Peyer's patch (tissue), 4 donors: ENCODE measurements around the gene ASPHD1.

ENCODE experiments used
- POLR2A ChIP-seq, 2 donors: fragments of 450-650 bp; IDR thresholded peaks; one replicate each; pipeline ENCODE4 v1.5.1; 2017; ENCODE audit warnings: antibody characterized with exemption in 2 of 2, mild to moderate bottlenecking in 2 of 2, moderate library complexity in 2 of 2
- TF ChIP-seq, protein P1 (sequence below), 6 experiments: fragments of 450-650 bp in 4 of 6; fragments of 200-600 bp in 2 of 6; sonication (generic) in 1 of 6; IDR thresholded peaks; one replicate each; pipeline ENCODE4 v1.5.1; 2017 to 2019; ENCODE audit warnings: antibody characterized with exemption in 6 of 6, mild to moderate bottlenecking in 3 of 6, moderate library complexity in 1 of 6

DNA sequence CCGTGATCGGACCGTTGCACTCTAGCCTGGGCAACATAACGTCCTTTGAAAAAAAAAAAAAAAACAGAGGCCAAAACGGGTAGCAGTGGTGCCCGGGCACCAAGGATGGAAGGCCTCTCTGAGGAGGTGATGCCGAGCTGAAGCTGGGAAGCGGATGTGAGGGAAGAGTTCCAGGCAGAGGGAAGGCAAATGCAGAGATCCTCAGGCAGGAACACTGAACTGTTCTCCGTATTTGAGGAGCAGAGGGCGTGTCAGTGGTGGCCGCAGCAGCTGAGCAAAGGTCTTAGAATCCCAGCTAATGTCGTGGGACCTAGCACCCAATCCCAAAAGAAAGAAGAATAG, 26.4 kb downstream of the ASPHD1 start:
- no peak for TF ChIP-seq POLR2A (IDR thresholded peaks at IDR 0.05)
- TF ChIP-seq, protein P1, sequence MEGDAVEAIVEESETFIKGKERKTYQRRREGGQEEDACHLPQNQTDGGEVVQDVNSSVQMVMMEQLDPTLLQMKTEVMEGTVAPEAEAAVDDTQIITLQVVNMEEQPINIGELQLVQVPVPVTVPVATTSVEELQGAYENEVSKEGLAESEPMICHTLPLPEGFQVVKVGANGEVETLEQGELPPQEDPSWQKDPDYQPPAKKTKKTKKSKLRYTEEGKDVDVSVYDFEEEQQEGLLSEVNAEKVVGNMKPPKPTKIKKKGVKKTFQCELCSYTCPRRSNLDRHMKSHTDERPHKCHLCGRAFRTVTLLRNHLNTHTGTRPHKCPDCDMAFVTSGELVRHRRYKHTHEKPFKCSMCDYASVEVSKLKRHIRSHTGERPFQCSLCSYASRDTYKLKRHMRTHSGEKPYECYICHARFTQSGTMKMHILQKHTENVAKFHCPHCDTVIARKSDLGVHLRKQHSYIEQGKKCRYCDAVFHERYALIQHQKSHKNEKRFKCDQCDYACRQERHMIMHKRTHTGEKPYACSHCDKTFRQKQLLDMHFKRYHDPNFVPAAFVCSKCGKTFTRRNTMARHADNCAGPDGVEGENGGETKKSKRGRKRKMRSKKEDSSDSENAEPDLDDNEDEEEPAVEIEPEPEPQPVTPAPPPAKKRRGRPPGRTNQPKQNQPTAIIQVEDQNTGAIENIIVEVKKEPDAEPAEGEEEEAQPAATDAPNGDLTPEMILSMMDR (IDR thresholded peaks at IDR 0.05), result no peak
